Forelimb muscle (tissue), 1 donor: ENCODE data around the gene ARHGEF1. TPM values are rescaled to one million over a fixed set of nuclear protein-coding genes. Genes with fewer than 3 reads are reported as not detected.
"Not testable (repeated sequence)": the region's sequence is repeated elsewhere in the genome, so short reads cannot be mapped to it uniquely, and the experiment has no call there.

ENCODE experiments used
- DNase-seq: peaks from one replicate; pipeline ENCODE4 v3.0.0-alpha.2; 2013; ENCODE audit warnings: low read depth
- polyA plus RNA-seq: library from polyadenylated mRNA; unstranded; fragments of 120-200 nt; gene quantifications from one replicate; pipeline ENCODE4 v1.2.1, GENCODE V29; 2013; ENCODE audit not compliant: insufficient read length

ARHGEF1 gene
- polyA plus RNA-seq, 1 donor = 34.3 TPM

DNA sequence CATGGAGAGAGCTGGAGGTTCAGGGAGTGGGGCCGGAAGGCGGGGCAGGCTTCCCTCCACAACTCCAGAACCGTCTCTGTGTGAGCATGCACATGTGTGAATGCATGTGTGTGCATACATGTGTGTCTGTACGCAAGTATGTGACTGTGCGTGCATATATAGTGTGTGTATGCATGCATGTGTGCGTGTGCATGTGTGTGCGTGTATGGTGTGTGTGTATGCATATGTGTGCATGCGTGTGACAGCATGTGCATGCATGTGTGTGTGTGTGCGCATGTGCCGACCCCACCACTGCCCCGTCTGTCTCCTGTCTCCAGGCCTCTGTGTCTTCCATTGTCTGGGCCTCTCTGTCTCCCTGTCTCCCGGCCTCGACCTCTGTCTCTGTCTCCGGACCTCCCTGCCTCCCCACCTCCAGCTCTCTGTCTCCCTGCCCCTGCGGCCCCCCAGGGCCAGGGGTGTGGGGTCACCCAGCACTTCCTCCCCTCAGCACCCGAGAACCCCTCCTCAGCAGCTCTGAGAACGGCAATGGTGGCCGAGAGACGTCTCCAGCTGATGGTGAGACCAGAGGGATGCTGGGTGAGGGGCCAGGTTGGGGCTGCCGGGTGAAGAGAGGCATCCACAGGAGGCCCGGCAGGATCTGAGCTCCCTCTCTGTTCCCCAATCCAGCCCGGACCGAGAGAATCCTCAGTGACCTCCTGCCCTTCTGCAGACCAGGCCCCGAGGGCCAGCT, 22.5 kb downstream of the ARHGEF1 start:
- no peak for DNase-seq

DNA sequence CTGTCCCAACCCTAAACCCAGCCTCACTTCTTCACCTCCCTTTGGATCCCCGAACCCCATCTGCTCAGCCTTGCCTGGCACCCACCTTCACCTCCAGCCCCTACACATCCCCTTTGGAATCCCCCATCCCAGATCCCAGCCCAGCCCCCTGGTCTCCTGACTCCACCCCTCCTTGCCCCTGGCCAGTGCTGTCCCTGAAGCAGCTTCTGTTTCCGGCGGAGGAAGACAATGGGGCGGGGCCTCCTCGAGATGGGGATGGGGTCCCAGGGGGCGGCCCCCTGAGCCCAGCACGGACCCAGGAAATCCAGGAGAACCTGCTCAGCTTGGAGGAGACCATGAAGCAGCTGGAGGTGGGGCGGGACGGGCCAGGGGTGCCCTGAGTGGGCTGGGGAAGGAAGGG, 23.3 kb downstream of the ARHGEF1 start:
- no peak for DNase-seq

DNA sequence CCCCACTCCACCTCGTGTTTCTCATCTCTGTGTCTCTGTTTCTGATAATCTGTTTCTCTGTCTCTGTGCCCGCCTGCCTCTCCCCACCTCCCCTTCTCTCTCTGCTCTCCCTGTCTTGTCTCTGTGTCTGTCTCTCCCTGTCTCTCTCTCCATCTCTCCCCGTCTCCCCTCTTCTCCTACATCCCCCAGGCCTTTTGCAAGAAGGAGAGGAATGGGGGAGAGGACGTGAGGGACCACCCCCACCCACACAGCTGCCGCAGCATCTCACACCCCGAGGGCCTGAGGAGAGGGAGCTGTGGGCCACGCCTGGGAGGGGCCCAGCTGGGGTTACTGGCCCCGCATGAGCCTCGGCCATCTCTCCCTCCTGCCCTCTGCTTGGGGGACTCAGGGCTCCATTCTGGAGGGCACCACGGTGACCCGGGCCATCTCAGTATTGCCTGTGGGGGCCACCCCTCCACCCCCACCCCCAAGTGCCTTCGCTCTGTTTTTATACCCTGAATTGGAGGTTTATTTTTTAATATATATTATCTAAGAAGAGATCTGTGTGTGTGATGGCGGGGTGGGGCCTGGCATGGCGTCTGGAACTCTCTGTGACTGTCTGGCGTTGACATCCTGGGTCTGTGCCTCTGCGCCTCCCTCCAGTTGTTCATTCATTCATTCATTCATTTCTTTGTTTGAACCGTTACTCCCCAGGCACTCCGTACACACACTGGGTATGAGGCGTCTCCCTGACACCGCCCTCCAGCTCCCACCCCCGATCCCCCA, 24.1 kb downstream of the ARHGEF1 start:
- DNase-seq = no peak

DNA sequence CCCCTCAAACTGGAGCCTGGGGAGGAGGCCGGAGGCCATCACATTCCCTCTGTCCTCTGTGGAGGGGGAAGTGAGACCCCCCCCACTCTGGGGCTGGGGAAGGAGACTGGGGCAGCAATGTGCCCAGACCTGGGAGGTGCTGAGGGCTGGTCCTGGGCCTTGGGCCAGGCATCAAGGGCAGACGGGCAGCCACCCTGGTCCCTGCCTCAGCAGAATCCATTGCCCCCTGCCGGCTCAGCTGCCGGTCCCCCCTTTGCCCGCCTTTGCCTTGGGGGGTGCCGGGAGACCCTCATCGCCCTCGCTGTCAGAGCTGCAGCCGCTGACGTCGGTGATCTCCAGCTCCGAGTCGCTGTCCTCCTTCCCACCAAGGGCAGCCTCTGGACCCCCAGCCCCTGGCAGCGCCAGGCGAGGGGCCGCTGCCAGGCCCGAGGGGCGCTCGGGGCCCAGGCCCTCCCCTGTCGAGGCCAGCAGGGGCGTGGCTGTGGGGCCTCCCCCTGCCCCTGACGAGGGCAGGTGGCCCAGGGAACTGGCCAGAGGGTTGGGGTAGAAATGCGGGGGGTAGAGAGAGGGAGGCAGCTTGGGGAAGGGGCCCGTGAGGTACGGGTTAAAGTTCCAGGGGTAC, 25.1 kb downstream of the ARHGEF1 start:
- no peak for DNase-seq

DNA sequence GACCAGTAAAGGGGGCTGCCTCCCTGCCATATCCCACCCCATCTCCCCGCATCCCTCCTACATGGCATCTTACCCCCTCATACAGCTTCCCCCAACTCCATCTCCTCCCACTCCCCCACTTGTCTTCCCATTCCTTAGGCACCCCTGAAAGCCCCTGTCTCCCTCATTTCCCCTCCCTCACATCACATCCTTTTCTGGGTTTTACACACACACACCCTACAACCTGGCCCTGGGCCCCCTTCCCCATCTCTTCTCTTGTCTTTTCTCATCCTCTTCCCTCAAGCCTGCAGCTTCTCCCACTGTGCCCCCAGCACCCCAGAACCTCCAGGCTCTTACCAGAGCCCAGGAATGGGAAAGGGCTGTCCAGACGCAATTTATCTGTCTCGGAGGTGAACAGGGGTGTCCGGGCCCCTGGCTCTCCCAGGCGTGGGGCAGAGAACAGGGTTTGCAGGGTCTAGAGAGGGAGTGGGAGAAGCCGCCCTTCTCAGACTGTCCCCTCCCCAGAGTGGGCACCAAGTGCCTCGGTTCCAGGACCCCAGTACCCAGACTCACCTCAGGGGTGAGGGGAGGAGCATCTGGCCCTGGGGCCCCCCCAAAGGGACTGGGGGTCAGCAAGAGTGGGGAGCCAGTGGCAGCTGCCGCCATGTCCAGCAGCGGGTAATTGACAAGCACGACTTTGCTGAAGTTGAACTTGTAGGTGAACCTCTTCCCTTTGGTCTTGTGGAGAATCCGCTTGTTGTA, 25.9 kb downstream of the ARHGEF1 start:
- DNase-seq = no peak

DNA sequence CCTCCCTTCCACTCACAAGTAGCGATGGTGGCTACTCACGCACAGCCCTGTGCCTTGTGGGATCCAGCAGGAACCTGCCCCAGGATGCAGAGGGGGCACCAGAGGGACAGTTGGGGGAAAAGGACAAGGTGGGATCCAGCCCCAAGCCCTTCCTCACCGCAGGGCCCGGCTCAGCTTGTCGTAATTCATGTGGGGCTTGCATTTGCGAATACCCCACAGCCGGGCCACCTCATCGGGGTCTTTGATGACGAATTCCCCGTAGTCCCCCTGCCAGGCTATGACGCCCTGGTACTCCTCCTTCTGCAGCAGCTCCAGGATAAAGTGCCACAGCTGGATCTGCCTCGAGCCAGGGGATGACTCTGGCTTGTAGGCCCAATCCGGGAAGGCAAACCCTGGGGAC, 26.7 kb downstream of the ARHGEF1 start:
- DNase-seq = no peak

DNA sequence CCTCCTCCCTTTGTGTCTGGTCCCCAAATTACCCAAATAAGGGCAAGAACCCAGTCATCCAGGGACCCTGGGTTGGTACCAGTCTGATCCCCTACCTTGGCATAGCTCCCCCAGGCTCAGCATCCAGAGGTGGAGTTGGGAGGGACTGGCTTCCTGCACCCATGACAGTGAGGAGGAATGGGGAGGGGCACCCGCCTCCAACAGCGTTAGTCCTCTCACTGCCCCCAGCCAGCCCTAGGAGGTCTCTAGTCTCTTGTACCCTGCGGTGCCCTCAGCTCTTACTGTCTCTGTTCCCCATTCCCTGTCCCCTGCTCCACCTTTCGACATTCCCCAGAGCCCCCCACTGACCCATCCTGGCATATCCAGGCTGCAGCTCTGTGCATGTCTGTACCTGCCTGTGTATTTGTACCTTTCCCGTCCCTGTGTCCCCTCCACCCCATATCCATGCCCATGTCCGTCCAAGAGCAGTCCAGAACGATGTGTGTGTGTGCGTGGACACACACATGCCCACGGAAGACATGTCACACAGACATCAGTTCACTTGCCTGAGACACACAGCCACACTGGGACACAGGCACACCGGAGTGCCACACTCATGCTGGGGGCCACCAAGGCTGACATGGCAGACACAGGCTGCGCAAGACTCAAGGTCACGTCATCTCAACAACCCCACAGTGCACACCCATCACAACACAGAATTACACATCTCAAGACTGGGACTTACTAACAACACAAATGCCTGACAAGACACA, 27.4 kb downstream of the ARHGEF1 start:
- DNase-seq = no peak

DNA sequence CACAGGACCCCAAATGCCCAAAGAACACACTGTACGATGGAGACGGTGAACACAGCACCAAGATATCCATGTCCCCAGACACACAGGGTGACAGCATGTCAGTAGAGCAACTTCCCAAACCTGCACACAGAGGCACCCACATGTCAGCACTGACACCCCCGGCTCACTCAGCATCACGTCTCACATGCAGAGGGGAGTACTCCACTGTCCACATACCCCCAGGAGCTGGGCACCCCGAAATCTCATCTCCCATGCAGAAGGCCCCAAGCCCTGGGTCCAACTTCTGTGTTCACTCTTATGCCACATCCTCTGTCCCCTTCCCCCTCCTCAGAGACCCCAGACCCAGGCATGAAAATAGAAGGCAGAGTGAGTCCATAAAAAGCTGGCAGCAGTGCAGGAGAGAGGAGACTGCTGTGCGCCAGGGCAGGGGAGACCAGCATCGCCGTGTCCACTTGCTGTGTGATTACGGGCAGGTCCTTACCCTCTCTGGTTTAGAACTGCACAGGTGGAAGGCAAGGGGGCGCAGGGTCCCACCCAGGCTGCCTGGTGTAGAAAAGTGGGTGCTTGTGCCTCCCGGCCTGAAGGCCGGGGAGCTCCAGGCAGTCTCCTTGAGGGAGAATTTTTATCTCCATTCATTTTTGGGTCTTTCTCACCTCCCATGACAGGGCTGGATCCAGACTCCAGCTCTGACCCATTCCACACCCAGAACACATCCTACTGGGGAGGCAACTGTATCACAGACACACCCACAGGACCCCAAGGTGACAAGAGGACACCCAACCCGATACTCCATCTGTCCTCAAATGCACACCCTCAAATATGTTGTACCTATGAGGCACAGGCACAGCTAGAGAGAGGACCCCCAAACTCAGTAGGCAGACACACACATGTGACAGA, 28.3 kb downstream of the ARHGEF1 start:
- no peak for DNase-seq

DNA sequence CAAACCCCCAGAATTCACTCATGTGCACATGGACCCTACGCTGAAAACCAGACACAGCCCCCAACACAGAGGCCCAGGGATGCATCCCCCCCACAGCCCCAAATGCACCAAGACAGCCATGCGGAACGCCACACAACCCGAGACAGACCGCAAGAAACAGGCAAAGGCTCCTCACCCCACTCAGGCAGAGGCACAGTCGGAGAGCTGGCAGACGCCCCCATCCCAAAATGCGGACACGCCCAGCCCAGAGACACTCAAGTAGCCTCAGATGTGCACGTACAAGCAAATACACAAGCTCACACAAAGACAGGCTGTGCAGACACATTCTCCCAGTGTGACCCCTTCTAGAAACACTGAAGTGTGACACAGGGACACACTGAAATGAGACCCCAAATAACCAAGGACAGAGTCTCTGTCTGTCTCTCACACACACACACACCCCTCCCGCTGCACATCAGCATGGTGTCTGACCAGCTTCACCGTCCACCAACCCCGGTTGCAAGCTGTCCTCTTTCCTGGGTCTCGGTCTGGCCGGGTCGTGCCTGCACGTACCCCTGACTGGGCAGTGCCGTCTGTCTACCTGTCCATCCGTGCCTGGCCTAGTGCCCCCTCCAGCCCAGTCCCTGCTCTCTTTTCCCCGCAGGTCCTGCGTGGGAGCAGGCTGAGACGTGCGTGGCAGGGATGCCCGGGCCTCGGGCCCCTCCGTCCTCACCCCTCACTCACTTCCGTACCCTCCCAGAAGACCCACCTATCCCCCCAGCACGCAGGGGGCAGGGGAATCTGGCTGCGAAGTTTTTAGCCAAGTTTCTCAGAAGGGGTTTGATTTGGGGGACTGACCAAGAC, 29.1 kb downstream of the ARHGEF1 start:
- no peak for DNase-seq

DNA sequence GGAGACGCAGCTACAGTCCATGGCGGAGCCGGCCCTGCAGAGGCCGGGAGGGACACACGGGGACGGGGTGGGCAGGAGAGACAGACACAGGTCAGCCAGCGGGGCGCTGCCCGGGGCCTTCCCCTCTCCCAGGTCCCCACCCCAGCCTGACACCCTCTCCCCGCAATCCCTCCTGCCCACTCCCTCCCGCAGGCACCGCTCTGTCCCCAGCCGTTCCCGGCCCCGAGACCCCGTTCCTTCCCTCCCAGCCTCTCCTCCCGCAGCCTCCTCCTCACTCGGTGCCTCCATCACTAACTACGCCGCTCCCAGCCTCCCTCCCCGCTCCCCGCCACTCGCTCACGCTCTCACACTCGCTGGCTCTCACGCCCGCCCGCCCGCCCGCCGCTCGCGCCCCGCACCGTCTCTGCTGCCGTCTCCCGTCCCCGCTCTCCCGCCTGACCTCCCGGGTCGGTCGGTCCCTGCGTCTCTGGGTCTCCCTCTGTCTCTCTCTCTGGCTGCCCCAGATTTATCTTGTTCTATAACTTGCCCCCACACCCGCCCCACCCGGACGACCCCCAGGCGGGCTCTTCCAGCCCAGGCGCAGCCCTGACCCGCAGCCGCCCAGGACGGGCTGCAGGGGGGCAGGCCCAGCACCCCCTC, 30.0 kb downstream of the ARHGEF1 start:
- no peak for DNase-seq

DNA sequence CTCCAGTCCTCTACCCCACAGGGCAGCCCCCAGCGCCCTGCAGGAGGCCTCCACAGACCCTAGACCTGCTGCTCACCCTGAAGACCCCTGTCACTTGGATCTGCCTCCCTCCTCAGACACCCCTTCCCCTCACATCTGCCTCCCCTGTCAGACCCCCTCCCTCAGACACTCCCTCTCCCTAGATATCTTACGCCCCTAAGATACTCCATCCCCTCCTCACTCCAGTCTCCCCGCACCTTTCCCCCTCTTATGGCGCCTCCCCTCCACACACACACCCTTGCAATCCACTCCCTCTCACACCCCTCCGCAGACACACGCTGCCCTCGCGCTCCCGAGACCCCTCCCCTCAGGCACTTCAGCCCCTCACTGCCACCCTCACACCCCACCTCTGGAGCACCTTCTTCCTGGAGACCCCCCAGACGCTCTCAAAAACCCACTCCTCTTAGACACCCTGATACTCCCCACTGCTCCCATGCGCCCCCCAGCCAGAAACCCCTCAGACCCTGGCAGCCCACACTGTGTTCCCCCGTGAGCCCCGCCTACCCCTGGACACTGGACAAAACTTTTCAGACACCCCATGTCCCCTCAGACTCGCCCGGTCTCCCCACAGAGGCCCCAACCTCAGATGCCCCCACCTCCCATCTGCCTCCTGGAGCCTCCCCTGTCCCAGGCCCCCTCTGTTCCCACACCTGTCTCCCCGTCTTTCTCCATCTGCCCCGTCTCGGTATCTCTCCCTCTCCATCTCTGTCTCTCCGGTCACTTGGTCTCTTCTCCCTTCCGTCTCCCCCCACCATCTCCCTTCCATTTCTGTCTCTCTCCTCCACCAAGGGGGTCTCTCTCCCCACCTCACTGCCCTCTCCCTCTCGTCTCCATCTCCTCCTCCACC, 30.8 kb downstream of the ARHGEF1 start:
- no peak for DNase-seq

DNA sequence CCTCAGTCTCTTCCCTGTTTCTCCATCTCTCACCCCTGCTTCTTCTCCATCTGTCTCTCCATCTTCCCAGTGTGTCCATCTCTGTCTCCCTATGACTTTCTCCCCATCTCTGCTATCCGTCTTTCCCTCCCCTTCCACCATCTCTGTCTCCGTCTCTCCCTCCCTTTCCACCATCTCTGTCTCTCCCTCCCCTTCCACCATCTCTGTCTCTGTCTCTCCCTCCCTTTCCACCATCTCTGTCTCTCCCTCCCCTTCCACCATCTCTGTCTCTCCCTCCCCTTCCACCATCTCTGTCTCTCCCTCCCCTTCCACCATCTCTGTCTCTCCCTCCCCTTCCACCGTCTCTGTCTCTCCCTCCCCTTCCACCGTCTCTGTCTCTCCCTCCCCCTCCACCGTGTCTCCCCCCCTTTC, 31.4 kb downstream of the ARHGEF1 start:
- not testable (repeated sequence) for DNase-seq

DNA sequence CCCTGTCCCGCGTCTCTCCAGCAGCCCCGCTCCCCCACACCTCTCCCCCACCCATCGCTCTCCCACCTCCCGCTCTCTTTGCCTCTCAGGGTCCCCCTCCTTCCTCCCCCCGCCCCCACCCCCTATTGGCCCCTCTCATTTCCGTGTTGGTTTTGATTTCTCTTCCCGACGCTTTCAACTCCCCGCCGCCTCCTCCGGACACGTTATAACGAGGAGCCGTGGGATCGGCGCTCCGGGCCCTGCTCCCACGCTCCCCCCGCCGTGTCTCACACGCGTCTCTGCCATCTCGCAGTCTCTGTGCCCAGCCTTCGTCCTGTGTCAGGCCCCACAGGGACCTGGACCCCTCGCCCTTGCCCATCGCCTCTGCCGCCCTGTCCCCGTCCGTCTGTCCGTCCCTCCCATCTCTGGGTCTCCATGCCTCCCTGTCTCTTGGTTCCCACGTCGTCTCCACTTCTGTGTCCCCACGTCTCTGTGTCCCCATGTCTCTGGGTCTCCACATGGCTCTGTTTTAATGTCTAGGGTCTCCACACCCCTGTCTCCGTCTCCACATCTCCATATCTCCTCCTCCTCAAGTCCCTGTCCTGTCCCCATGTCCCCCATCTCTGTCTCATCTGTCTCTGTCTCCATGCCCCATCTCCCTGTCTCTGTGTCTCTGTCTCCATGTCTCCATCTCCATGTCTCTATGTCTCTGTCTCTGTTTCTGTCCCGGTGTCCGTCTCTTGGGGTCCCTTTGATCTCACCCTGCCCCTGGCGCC, 32.2 kb downstream of the ARHGEF1 start:
- no peak for DNase-seq

DNA sequence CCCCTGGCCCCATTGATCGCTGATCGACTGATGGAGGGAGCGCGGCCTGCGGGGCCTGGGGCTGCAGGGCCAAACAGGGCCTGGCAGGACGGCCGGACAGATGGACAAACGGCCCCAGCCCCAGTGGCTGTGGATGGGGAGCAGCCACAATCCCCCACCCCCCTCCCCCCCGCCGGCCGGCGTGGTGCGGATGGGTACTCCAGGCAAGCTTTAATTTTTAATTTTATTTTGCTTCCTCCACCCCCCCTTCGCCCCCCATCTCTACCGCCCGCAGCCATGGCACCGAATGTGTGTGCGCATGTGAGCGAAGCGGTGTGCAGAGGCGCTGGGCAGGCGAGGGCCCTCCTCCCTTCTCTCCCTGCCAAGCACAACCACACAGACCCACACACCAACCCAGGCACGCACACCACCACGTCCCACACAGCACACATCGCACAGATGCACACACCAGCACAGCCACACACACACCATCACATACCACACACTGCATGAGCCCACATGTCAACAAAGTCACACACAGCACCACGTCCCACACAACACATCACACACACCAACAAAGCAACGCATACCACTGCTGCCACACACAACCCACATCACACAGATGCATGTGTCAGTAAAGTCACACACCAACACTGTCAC, 32.9 kb downstream of the ARHGEF1 start:
- no peak for DNase-seq

DNA sequence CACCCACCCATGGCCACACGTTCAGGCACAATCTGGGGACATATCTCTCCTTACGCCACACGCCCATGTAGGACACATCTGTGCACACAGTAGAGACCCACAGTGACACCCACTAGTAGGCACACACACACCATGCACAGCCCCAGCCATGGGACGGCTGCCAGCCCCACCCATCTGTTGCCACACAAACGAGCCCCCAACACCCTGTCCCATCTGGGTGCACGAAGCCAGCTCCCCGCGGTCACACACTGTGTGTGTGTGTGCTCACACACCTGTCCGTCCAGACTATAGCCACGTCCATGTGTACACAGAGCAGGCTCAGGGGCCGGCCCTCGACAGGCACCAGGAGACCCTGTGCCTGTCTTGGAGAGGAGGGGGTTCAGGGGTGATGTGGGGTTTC, 34.7 kb downstream of the ARHGEF1 start:
- DNase-seq = no peak

DNA sequence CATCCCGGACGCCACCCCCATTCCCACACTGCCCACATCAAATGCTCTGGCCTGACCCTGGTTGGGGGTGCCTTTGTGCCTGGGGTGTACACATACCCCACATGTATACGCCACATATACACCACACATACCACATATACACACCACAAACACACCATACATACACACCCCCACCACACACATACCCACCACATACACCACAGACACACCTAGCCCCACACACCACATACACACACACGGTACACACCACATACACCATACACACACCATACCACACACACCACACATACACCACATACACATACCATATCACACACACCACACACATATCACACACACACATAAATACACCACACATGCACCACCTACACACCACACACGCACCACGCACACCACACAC, 35.1 kb downstream of the ARHGEF1 start:
- DNase-seq = no peak
